ENCODE results near the gene ZWINT.
A peak's percentile ranks its signal among the peaks of the same experiment; 100 is the strongest.

The ZWINT gene, protein sequence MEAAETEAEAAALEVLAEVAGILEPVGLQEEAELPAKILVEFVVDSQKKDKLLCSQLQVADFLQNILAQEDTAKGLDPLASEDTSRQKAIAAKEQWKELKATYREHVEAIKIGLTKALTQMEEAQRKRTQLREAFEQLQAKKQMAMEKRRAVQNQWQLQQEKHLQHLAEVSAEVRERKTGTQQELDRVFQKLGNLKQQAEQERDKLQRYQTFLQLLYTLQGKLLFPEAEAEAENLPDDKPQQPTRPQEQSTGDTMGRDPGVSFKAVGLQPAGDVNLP

DNA sequence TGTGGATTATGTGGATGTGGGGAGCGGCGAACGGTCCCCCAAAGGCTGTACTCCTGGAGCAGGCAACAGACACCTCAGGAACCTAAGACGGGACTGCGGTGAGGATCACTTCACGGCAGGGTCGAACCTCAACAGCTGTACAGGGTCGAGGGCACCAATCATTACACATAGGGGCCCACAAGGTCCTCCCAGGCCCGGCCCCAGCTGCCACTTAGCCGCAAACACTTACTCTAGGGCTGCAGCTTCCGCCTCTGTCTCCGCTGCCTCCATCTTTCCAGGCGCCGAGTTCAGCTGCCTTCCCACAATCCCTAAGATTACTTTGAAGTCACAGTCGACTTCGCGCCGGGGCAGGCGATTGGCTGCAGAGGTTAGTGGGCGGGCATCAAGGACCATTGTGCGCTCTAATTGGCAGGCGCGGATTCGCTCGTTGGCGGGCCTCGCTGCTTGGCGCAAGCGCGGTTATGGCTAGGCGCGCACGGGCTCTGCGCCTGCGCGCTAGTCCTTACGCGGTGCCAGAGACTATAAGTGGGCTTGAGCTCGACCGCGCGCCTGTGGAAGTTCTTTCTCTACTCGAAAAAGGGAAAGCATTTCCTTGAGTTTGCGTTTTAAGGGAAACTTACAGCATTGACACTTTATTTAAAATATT, at the start of gene ZWINT:
Gene ZWINT, minus strand, starts transcription at position 293 of the 646 bp plus-strand sequence. Its CDS starts 23 bp downstream, at position 270.
- peaks cover 52% of the 10 kb centered on the region for H3K36me3 ChIP-seq (ENCODE audit: insufficient read depth, low read length)
- no peaks in the 10 kb centered on the region for H4K20me1 ChIP-seq (ENCODE audit: insufficient read depth, low read length)
- peaks cover 12% of the 10 kb centered on the region for H3K79me2 ChIP-seq (ENCODE audit: insufficient read depth, low read length)
- peak within 1 kb of the TSS; percentile 56 for H3K27ac ChIP-seq (ENCODE audit: low read depth, low read length, poor library complexity, severe bottlenecking)
- peak within 1 kb of the TSS; percentile 92 for H3K9ac ChIP-seq (ENCODE audit: low read length)
- no peaks in the 10 kb centered on the region for H3K27me3 ChIP-seq (ENCODE audit: insufficient read depth, low read length)
- peak within 1 kb of the TSS; percentile 13; the same call in 1 of the 2 replicates for H2AFZ ChIP-seq (ENCODE audit: low read length)
- TF ChIP-seq EZH2 (IDR thresholded peaks at IDR 0.05; ENCODE audit: borderline replicate concordance, low read length): no peak
- TF ChIP-seq, protein P1, sequence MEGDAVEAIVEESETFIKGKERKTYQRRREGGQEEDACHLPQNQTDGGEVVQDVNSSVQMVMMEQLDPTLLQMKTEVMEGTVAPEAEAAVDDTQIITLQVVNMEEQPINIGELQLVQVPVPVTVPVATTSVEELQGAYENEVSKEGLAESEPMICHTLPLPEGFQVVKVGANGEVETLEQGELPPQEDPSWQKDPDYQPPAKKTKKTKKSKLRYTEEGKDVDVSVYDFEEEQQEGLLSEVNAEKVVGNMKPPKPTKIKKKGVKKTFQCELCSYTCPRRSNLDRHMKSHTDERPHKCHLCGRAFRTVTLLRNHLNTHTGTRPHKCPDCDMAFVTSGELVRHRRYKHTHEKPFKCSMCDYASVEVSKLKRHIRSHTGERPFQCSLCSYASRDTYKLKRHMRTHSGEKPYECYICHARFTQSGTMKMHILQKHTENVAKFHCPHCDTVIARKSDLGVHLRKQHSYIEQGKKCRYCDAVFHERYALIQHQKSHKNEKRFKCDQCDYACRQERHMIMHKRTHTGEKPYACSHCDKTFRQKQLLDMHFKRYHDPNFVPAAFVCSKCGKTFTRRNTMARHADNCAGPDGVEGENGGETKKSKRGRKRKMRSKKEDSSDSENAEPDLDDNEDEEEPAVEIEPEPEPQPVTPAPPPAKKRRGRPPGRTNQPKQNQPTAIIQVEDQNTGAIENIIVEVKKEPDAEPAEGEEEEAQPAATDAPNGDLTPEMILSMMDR (IDR thresholded peaks at IDR 0.05; ENCODE audit: low read length): no peak
- no peaks in the 10 kb centered on the region; the same call in 1 of the 2 replicates for H3F3A ChIP-seq (ENCODE audit: insufficient read depth, low read length)
- H3K9me3 ChIP-seq (ENCODE audit: low read length): no peaks in the 10 kb centered on the region
- H3K4me1 ChIP-seq (ENCODE audit: insufficient read depth, low read length, severe bottlenecking): peaks cover 31% of the 10 kb centered on the region
- peak within 1 kb of the TSS; percentile 91 for H3K4me3 ChIP-seq (ENCODE audit: low read depth, low read length, poor library complexity, severe bottlenecking)
- H3K4me2 ChIP-seq (ENCODE audit: low read length): peak within 1 kb of the TSS; percentile 88
- H3K9me2 ChIP-seq (ENCODE audit: low read depth, low read length): no peaks in the 10 kb centered on the region

DNA sequence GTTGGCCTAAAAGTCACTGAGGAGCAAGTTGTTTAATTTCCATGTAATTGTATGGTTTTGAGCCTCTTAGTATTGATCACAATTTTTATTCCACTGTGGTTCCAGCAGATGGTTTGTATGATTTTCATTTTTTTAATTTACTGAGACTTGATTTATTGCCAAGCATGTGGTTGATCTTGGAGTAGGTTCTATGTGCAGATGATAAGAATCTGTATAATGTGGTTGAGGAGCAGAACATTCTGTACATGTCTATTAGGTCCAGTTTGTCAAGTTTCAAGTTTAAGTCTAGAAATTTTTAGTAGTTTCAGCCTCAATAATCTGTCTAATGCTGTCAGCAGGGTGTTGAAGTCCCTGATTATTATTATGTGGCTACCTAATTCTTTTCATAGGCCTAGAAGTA, 22.7 kb upstream of the ZWINT start:
- Histone ChIP-seq H3K27me3 (ENCODE audit: insufficient read depth, low read length) (no peaks in the 10 kb centered on the region), H3K9ac (ENCODE audit: low read length) (no peak overlapping the region), H3K9me3 (ENCODE audit: low read length) (no peaks in the 10 kb centered on the region), H3K4me3 (ENCODE audit: low read depth, low read length, poor library complexity, severe bottlenecking) (no peak overlapping the region), H2AFZ (ENCODE audit: low read length) (no peak overlapping the region), H3K4me2 (ENCODE audit: low read length) (no peak overlapping the region), H3K36me3 (ENCODE audit: insufficient read depth, low read length) (no peaks in the 10 kb centered on the region), H3K79me2 (ENCODE audit: insufficient read depth, low read length) (no peaks in the 10 kb centered on the region), H3K4me1 (ENCODE audit: insufficient read depth, low read length, severe bottlenecking) (peaks cover under 1% of the 10 kb centered on the region), H4K20me1 (ENCODE audit: insufficient read depth, low read length) (no peaks in the 10 kb centered on the region), H3F3A (ENCODE audit: insufficient read depth, low read length) (no peaks in the 10 kb centered on the region), H3K9me2 (ENCODE audit: low read depth, low read length) (no peaks in the 10 kb centered on the region), H3K27ac (ENCODE audit: low read depth, low read length, poor library complexity, severe bottlenecking) (no peak overlapping the region)
- TF ChIP-seq, protein P1 (IDR thresholded peaks at IDR 0.05; ENCODE audit: low read length): no peak

DNA sequence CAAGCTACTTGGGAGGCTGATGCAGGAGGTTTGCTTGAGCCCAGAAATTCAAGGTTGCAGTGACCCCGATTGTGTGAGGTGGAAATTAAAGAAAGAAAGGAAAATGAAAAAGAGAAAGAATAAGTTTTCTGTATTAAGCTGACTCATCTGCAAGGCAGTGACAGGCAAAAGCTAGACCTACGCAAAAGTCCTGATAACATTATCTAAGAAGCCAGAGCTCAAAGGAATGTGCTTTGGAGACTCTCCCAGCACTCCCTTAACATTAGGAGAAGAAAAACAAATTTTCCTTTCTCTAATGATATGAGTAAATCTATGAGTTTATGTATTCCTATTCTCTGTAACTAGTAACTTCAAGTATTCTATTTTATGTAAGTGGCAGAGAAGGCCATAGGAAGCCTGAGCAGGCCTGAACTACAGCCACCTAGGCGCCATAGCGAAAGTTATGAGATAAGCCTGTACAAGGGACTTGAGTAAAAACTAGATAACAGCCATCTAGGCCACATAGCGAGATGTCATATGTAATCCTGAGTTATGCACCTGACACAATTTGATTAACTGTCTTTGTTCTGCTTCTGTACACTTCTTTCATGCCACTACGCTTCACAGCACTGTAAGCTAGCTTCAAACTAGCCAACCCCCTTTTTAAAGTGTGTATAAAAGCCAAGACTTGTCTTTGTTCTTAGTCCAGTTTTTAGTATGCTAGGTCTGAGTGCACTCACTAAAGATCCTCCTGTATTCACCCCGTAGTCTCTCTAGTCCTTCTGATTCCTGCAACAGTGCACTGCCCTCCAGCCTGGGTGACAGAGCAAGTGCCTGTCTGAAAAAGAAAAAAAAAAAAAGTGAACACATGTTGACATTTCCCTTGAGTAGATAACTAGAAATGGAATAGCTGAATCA, 9.4 kb upstream of the ZWINT start:
- no peaks in the 10 kb centered on the region; the same call in 1 of the 2 replicates for H3K36me3 ChIP-seq (ENCODE audit: insufficient read depth, low read length)
- no peak overlapping the region for H3K27ac ChIP-seq (ENCODE audit: low read depth, low read length, poor library complexity, severe bottlenecking)
- H3K79me2 ChIP-seq (ENCODE audit: insufficient read depth, low read length): no peaks in the 10 kb centered on the region
- TF ChIP-seq, protein P1 (IDR thresholded peaks at IDR 0.05; ENCODE audit: low read length): no peak
- TF ChIP-seq EZH2 (IDR thresholded peaks at IDR 0.05; ENCODE audit: borderline replicate concordance, low read length): no peak
- H3K4me3 ChIP-seq (ENCODE audit: low read depth, low read length, poor library complexity, severe bottlenecking): no peak overlapping the region
- no peak overlapping the region for H2AFZ ChIP-seq (ENCODE audit: low read length)
- no peaks in the 10 kb centered on the region for H3K27me3 ChIP-seq (ENCODE audit: insufficient read depth, low read length)
- H3K4me1 ChIP-seq (ENCODE audit: insufficient read depth, low read length, severe bottlenecking): no peaks in the 10 kb centered on the region
- no peaks in the 10 kb centered on the region for H3K9me2 ChIP-seq (ENCODE audit: low read depth, low read length)
- H3K9ac ChIP-seq (ENCODE audit: low read length): no peak overlapping the region
- H3F3A ChIP-seq (ENCODE audit: insufficient read depth, low read length): no peaks in the 10 kb centered on the region
- no peaks in the 10 kb centered on the region for H4K20me1 ChIP-seq (ENCODE audit: insufficient read depth, low read length)
- peaks cover 12% of the 10 kb centered on the region for H3K9me3 ChIP-seq (ENCODE audit: low read length)
- H3K4me2 ChIP-seq (ENCODE audit: low read length): no peak overlapping the region

Measured in OCI-LY1 (cell line).